ENCODE data around the gene HHAT. TPM values are rescaled to one million over a fixed set of nuclear protein-coding genes. Genes with fewer than 3 reads are reported as not detected.

The HHAT gene
- total and polyA plus RNA-seq, 2 of the 4 experiments (the other 2 are of a cell fraction), result 1.7 to 2.5 TPM

DNA sequence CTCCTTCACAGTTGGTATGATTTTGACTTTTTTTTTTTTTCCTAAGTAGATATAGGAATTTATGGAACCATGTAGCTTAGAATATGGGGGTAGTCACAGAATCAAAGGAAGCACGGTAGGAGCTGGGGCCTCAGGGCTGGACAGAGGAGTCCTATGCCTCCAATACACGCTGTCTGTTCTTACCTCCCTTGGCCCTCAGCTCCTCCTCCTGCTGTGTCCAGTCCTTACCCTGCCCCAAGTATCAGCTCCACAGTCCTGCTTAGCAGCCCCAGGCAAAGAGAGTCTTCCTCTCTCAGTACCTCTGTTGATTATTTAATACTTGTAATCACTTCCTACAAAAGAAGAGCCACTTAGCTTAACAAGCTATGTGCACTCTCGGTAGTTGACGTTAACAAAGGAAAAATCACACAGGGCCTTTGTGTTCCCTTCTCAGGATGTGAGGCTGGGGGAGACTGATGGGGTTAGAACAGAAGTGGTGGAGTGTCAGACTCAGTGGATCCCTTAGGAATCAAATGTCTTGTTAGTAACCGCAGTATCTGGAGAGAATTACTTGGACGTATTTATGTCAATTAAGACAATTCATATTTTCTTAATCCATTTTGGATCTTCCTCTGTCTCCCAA, 292.3 kb downstream of the HHAT start:
- no peak overlapping the region for H2BK15ac ChIP-seq (ENCODE audit: low read depth, low read length)
- no peak overlapping the region for H3K4ac ChIP-seq (ENCODE audit: low read depth, low read length)
- no peaks in the 10 kb centered on the region for H3K9me3 ChIP-seq (ENCODE audit: control insufficient read depth, insufficient read depth, low read length)
- H3K79me1 ChIP-seq (ENCODE audit: low read depth in 1 of 2, low read length in 2 of 2), result no peaks in the 10 kb centered on the region
- no peak overlapping the region for H4K8ac ChIP-seq (ENCODE audit: low read depth in 2 of 2, low read length in 2 of 2)
- H3K27me3 ChIP-seq (ENCODE audit: control insufficient read depth, insufficient read depth, low read length), result no peaks in the 10 kb centered on the region
- H3K4me2 ChIP-seq (ENCODE audit: low read depth, low read length), result no peak overlapping the region
- H4K5ac ChIP-seq (ENCODE audit: low read depth, low read length), result no peak overlapping the region
- H3K56ac ChIP-seq (ENCODE audit: extremely low read depth, insufficient read depth, low read length), result no peak overlapping the region
- H2BK120ac ChIP-seq (ENCODE audit: low read depth, low read length), result no peak overlapping the region
- no peak overlapping the region for H2BK20ac ChIP-seq (ENCODE audit: low read depth, low read length)
- H3K9ac ChIP-seq (ENCODE audit: low read depth, low read length), result no peak overlapping the region
- DNase-seq (no peak), ATAC-seq (ENCODE audit: low read depth) (no peak)
- TF ChIP-seq FOS (IDR thresholded peaks at IDR 0.05; ENCODE audit: low read depth, low read length) (no peak), CEBPB (IDR thresholded peaks at IDR 0.05; ENCODE audit: low read depth, low read length) (no peak), BHLHE40 (IDR thresholded peaks at IDR 0.05; ENCODE audit: low read depth, low read length) (no peak), POLR2A (IDR thresholded peaks at IDR 0.05; ENCODE audit: low read depth, low read length) (no peak), NFE2L2 (IDR thresholded peaks at IDR 0.05; ENCODE audit: low read depth, low read length) (no peak), MAFK (IDR thresholded peaks at IDR 0.05; ENCODE audit: low read depth, low read length) (no peak), MXI1 (IDR thresholded peaks at IDR 0.05; ENCODE audit: borderline replicate concordance, low read depth, low read length) (no peak), RFX5 (IDR thresholded peaks at IDR 0.05; ENCODE audit: low read depth, low read length) (no peak), MAZ (IDR thresholded peaks at IDR 0.05; ENCODE audit: borderline replicate concordance, low read depth, low read length) (no peak), SMC3 (IDR thresholded peaks at IDR 0.05; ENCODE audit: low read depth, low read length) (no peak), RCOR1 (IDR thresholded peaks at IDR 0.05; ENCODE audit: insufficient replicate concordance, low read length) (no peak), RAD21 (IDR thresholded peaks at IDR 0.05; ENCODE audit: low read length) (no peak), CHD1 (IDR thresholded peaks at IDR 0.05; ENCODE audit: low read depth, low read length) (no peak)
- TF ChIP-seq, protein P1, sequence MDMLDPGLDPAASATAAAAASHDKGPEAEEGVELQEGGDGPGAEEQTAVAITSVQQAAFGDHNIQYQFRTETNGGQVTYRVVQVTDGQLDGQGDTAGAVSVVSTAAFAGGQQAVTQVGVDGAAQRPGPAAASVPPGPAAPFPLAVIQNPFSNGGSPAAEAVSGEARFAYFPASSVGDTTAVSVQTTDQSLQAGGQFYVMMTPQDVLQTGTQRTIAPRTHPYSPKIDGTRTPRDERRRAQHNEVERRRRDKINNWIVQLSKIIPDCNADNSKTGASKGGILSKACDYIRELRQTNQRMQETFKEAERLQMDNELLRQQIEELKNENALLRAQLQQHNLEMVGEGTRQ (IDR thresholded peaks at IDR 0.05; ENCODE audit: low read depth, low read length), result no peak
- TF ChIP-seq, protein P2, sequence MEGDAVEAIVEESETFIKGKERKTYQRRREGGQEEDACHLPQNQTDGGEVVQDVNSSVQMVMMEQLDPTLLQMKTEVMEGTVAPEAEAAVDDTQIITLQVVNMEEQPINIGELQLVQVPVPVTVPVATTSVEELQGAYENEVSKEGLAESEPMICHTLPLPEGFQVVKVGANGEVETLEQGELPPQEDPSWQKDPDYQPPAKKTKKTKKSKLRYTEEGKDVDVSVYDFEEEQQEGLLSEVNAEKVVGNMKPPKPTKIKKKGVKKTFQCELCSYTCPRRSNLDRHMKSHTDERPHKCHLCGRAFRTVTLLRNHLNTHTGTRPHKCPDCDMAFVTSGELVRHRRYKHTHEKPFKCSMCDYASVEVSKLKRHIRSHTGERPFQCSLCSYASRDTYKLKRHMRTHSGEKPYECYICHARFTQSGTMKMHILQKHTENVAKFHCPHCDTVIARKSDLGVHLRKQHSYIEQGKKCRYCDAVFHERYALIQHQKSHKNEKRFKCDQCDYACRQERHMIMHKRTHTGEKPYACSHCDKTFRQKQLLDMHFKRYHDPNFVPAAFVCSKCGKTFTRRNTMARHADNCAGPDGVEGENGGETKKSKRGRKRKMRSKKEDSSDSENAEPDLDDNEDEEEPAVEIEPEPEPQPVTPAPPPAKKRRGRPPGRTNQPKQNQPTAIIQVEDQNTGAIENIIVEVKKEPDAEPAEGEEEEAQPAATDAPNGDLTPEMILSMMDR (conservative IDR thresholded peaks at IDR 0.05; ENCODE audit: low read depth, low read length), result no peak
- TF ChIP-seq, protein P3, sequence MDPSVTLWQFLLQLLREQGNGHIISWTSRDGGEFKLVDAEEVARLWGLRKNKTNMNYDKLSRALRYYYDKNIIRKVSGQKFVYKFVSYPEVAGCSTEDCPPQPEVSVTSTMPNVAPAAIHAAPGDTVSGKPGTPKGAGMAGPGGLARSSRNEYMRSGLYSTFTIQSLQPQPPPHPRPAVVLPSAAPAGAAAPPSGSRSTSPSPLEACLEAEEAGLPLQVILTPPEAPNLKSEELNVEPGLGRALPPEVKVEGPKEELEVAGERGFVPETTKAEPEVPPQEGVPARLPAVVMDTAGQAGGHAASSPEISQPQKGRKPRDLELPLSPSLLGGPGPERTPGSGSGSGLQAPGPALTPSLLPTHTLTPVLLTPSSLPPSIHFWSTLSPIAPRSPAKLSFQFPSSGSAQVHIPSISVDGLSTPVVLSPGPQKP (IDR thresholded peaks at IDR 0.05; ENCODE audit: borderline replicate concordance, low read depth, low read length), result no peak
- no peaks in the 10 kb centered on the region for H3K4me1 ChIP-seq (ENCODE audit: control insufficient read depth, insufficient read depth, low read length)
- no peak overlapping the region for H3K14ac ChIP-seq (replicated peaks; ENCODE audit: low read depth, low read length)
- ChIA-PET CTCF (interaction anchor here (0.6 kb wide), 1 partner anchor 84 kb away, joined by 3 read pairs; no protein-coding TSS in a partner anchor), POLR2A (ENCODE audit: unreplicated experiment) (no interaction called here)
- H3K27ac ChIP-seq (ENCODE audit: insufficient read depth, low read length), result no peak overlapping the region
- BruUV-seq (replicated peaks), result no TSS peak
- H3K4me3 ChIP-seq (ENCODE audit: insufficient read depth, low read depth, low read length), result no peak overlapping the region
- H2AK9ac ChIP-seq (replicated peaks; ENCODE audit: low read depth, low read length, poor library complexity), result no peak overlapping the region
- no peak overlapping the region for H4K91ac ChIP-seq (ENCODE audit: insufficient read depth, low read depth, low read length)
- in situ Hi-C loops (cut with MboI; ENCODE audit: low sequenced_read_pairs), result no loop called here
- dilution Hi-C loops (cut with HindIII; ENCODE audit: low sequenced_read_pairs, unreplicated experiment), result no loop called here
- H3K23ac ChIP-seq (ENCODE audit: low read depth, low read length), result no peak overlapping the region
- no peak overlapping the region for H3K18ac ChIP-seq (ENCODE audit: low read depth, low read length)
- no CpG with 5 or more reads among the region's 6 CpGs for WGBS, 2 experiments (ENCODE audit: extremely low coverage in 2 of 2, insufficient read length in 1 of 2)
- H3K9me1 ChIP-seq (ENCODE audit: insufficient read depth, low read length), result no peaks in the 10 kb centered on the region
- no peaks in the 10 kb centered on the region for H3K36me3 ChIP-seq (ENCODE audit: control insufficient read depth, insufficient read depth, low read length)
- H2AK5ac ChIP-seq (ENCODE audit: low read depth, low read length), result no peak overlapping the region
- no peak overlapping the region for H2BK5ac ChIP-seq (ENCODE audit: low read depth, low read length, poor library complexity, severe bottlenecking)
- H2AFZ ChIP-seq (replicated peaks; ENCODE audit: low read length, poor library complexity), result peak overlapping the region; percentile 38
- intact Hi-C loops (cut with micrococcal nuclease), result no loop called here
- no peaks in the 10 kb centered on the region for H4K20me1 ChIP-seq (ENCODE audit: insufficient read depth, low read length)
